Activated gamma-delta T cell treated with Interleukin-2 at 50 U/mL for 16 hours (primary cell): Measurements from ENCODE around the gene USP1.

Source experiments
- DNase-seq: peaks from one replicate; pipeline ENCODE4 v3.0.0-alpha.2; 2020

USP1 gene

DNA sequence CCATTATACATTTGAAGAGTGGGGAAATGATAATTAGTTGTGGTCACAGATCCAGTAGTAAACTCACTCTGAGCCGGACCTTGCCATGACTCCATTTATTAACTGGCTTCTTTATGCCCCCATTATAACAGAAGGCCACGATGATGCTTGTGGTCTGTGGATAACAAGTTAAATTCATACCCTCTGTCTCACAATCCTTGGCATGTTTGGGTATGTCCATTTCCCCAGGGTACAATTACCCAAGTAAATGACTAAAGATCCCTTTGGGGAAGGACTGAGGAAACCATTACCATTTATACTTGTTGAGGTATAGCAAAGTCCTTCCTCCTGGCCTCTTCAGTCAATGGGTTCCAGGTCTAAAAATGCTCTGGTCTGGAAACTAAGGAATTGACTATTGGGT, 7.3 kb upstream of the USP1 start:
- no peak for DNase-seq

GRCh38 chr1:62433861-62434617, 2.8 kb upstream of the USP1 start:
- DNase-seq, result no peak

DNA sequence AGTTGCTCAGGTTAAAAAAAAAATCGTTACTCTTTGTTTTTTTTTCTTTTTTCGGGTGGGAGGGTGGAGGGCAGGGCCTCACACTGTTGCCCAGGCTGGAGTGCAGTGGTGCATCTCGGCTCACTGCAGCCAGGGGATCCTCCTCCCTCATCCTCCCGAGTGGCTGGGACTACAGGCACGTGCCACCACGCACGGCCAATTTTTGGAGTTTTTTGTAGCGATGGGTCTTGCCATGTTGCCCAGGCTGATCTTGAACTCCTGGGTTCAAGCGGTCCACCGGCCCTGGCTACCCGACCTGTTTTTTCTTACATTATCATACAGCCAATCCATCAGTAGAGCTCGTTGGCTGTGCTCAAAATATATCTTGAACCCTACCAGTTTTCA, 2.2 kb upstream of the USP1 start:
- no peak for DNase-seq

DNA sequence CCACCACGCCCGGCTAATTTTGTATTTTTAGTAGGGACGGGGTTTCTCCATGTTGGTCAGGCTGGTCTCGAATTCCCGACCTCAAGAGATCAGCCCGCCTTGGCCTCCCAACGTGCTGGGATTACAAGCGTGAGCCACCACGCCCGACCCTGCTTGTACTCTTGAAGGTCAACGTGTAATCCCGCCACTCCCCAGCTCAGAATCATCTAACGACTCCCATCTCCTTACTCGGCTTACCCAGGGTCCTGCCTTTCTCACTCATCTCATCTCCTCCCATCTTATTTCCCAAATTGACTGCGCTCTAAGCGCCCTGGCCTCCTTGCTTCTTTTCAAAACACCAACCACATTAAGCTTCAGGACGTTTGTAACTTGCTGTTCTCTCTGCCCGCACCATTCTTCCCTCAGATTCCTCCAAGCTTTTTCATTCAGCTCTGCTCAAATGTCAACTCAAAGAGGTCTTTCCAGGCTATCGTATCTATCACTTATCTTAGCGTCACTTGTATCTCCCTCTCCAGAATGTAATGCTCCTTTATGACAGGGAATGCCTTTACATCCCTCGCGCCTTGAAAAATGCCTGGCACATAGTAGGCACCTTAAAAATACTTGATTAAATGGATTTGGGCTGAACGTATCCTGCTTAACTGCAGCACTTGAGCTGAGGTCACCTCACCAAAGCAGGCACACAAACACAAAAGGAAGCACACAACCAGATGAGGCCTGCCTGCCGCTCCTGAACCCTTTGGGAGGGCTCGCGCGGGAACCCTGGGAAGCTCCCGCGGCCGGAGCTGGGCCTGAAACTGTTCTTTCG, 1.4 kb upstream of the USP1 start:
- no peak for DNase-seq

GRCh38 chr1:62436039-62436465, 797 bp upstream of the USP1 start:
- DNase-seq, result peak; percentile 95

DNA sequence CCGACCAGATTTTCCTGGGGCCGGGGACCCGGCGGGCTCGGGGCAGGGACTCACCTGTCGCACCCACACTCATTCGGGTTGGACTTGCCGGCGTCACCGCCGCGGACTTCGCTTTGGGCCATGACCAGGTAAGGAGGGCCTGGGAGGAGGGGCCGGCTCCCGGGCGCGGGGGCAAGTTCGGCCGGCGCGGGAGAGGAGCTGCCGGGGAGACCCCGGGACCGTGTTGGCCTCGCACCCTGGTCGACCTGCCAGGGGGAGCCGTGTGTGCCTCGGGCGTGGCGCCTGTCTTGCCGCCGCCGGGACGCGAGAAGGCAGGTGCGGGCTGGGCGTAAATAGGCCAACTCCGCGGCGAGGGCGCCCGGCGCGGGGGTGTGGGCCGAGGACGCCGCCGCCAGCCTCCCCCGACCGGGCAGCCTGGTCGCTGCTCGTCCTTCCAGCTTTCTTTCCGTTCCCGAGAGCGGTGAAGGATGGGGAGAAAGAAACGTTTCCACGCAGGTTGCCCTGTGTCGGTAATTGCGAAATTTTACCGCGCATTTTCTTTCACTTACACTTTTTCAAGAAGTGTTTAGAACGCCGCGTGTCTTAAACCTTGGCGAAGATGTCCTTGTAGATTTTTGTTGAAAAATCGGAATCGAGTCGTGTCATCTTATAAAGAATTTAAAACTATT, 558 bp downstream of the USP1 start:
- DNase-seq, result peak; percentile 31

DNA sequence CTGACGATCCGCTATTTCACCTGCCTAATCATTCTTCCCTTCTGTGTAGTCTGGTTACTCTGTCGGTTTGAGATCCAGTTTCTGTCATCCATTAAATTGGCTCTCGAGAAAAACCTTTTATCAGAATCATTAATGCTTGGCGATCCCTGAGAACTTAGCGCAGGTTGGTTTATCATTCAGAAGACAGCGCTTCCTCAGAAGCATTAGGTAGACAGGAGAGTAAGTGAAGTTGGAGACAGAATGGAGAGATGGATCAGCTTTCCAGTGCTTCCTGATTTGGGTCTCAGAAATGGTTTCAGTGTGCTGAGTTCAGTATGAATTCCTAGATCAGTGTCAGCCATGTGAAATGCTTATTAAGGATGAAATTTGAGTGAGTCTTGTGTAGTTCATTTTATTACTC, 1.3 kb downstream of the USP1 start:
- no peak for DNase-seq

GRCh38 chr1:62439652-62440371, 3.0 kb downstream of the USP1 start:
- no peak for DNase-seq

DNA sequence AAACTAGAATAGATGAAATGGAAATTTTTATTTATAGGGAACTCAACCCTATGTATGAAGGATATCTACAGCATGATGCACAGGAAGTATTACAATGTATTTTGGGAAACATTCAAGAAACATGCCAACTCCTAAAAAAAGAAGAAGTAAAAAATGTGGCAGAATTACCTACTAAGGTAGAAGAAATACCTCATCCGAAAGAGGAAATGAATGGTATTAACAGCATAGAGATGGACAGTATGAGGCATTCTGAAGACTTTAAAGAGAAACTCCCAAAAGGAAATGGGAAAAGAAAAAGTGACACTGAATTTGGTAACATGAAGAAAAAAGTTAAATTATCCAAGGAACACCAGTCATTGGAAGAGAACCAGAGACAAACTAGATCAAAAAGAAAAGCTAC, 7.9 kb downstream of the USP1 start:
- no peak for DNase-seq

- DNase-seq, result no peak
Observed at GRCh38 chr1:62448221-62448933, 11.5 kb downstream of the USP1 start.

- DNase-seq, result no peak
Observed at GRCh38 chr1:62450301-62450700, 13.5 kb downstream of the USP1 start.

- DNase-seq, result no peak
Observed at GRCh38 chr1:62452951-62453350, 16.1 kb downstream of the USP1 start.

DNA sequence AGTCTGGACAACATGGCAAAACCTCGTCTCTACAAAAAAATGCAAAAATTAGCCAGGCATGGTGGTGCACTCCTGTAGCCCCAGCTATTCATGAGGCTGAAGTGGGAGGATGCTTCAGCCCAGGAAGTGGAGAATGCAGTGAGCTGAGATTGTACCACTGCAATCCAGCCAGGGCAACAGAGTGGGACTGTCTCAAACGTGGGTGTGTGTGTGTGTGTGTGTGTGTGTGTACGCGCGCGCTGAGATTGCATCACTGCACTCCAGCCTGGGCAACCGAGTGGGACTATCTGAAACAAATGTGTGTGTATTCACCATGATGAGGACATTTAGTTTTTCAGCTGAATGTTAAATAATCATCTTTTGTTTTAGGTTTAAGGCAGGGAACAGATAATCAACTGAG, 21.1 kb downstream of the USP1 start:
- no peak for DNase-seq

- DNase-seq, result no peak
Observed at GRCh38 chr1:62462370-62462769, 25.5 kb downstream of the USP1 start.

DNA sequence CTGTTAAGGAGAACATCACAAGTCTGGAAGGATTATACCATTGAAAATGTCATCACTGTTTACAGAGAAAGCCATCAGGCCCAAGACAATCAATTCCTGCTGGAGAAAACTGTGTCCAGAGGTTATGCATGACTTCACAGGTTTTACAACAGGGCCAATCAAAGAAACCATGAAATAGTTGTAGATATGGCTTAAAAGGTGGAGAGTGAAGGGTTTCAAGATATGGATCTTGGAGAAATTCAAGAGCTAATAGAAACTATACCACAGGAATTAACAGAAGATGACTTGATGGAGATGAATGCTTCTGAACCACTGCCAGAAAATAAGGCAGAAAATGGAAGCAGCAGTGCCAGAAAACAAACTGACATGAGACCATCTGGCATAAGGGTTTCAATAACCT, 30.2 kb downstream of the USP1 start:
- no peak for DNase-seq

DNA sequence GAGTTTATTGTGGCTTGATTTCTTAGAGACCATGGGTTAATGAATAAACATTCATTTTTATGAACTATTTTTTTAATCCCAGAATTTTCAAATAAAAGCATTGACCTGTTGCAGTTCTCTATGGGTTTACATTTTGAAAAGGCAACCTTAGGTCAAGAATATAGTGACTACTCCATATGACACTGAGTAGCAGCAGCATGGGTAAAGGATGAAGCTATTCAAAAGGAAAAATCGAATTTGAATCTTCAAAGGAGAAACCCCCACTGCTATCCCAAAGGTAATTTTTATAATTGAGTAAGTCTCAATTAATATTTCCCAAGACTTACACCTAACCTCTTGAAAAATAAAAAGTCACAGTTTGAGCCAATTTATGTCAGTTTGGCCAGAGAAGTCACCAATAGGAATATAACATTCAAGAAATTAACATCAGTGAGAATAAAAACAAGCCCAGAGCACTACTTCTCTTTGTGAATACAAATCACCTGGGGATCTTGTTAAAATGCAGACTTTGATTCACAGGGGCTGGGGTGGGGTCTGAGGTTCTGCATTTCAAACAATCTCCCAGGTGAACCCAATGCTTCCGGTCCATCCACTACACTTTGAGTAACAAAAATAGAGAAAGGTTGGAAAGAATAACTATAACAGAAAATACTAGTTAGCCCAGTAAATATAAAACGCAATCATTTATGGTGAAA, 39.8 kb downstream of the USP1 start:
- DNase-seq, result no peak

DNA sequence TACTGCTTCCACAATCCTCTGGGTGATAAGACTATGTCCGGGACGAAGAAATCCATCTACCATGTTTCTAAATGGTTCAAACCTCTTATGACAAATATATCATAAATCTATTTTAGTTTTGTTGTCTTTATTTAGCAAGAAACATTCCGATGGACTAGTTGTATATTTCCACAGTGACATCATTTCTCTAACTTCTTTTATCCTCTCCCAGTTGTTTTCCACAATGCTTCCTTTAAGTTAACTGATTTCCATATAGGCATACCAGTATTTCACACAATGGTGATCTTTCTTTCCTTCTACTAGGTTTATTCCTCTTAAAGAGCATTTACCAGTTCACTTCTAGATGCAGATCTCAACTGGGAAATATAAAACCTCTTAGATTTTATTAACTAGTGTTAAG, 44.8 kb downstream of the USP1 start:
- DNase-seq, result no peak

- DNase-seq, result no peak
Observed at GRCh38 chr1:62484824-62485468, 48.1 kb downstream of the USP1 start.

GRCh38 chr1:62487956-62488355, 51.1 kb downstream of the USP1 start:
- no peak for DNase-seq

DNA sequence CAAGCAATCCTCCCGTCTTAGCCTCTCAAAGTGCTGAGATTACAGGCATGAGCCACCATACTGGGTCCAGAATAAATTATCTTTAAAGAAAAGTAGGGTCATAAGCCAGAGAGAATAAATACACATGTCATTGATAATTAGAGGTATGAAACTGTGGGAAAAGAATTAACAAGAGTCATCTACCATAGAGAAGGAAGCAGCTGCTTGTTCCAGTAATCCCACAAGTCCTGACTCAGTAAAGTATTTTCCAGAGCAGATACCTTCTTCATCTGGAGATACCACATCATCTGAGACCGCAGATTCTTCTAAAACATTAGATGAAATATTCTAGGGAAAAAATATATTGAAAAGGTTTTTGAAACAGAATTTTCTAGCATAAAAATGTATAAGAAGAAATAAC, 55.7 kb downstream of the USP1 start:
- DNase-seq, result no peak

GRCh38 chr1:62493656-62494055, 56.8 kb downstream of the USP1 start:
- no peak for DNase-seq
